HEK293 (cell line): ENCODE results near the gene MYO9B.

Experiments
- CTCF ChIA-PET: fragments of 350-600 bp; formaldehyde crosslinking; extraction: SDS; loops from one replicate; lab custom pipeline; 2021; ENCODE audit warnings: antibody characterized with exemption; lab: Yijun Ruan, JAX
- POLR2A ChIA-PET: fragments of 300-600 bp; formaldehyde crosslinking; extraction: SDS; loops from one replicate; lab custom pipeline; 2020; ENCODE audit warnings: antibody characterized with exemption, inconsistent platforms; lab: Yijun Ruan, JAX
- H3K27ac ChIP-seq: fragments of 200-500 bp; sonication (Bioruptor generic); 2 replicates; pipeline ENCODE4 v1.5.1; 2014; ENCODE audit warnings: low read depth, low read length, control low read depth, inconsistent platforms; ENCODE audit errors: extremely low read depth
- H3K36me3 ChIP-seq, 2 experiments: fragments of 200-500 bp in 1 of 2; sonication (Bioruptor generic) in 1 of 2; 1 replicate in 1 of 2; 2 replicates in 1 of 2; pipeline ENCODE4 v1.5.1; 2014 to 2017; ENCODE audit warnings: inconsistent platforms in 2 of 2, low read length in 2 of 2; ENCODE audit not compliant: control insufficient read depth in 2 of 2, insufficient read depth in 1 of 2
- H3K4me1 ChIP-seq: fragments of 200-500 bp; sonication (Bioruptor generic); 2 replicates; pipeline ENCODE4 v1.5.1; 2014; ENCODE audit warnings: mild to moderate bottlenecking, low read length, inconsistent platforms; ENCODE audit not compliant: control insufficient read depth, insufficient read depth
- H3K4me3 ChIP-seq: 2 replicates; pipeline ENCODE4 v1.5.1; 2011; ENCODE audit warnings: low read depth, mild to moderate bottlenecking, control low read depth, low read length, moderate library complexity
- H3K9me3 ChIP-seq: fragments of 200-500 bp; sonication (Bioruptor generic); 2 replicates; pipeline ENCODE4 v1.5.1; 2014; ENCODE audit warnings: low read depth, low read length, inconsistent platforms; ENCODE audit not compliant: control insufficient read depth, insufficient read depth
- MZF1 ChIP-seq: fragments of 450-650 bp; formaldehyde crosslinking; IDR thresholded peaks from 2 replicates; pipeline ENCODE4 v1.5.1; 2017; ENCODE audit warnings: missing biosample characterization, missing genetic modification characterization, borderline replicate concordance
- TCF7L2 ChIP-seq: IDR thresholded peaks from 2 replicates; pipeline ENCODE4 v1.6.1; 2011; ENCODE audit warnings: low read depth, mild to moderate bottlenecking, inconsistent platforms, low read length, moderate library complexity, borderline replicate concordance
- WT1 ChIP-seq: fragments of 450-650 bp; formaldehyde crosslinking; IDR thresholded peaks from 2 replicates; pipeline ENCODE4 v1.5.1; 2016; ENCODE audit warnings: missing biosample characterization, missing genetic modification characterization
- ZBTB7A ChIP-seq: fragments of 450-650 bp; formaldehyde crosslinking; IDR thresholded peaks from 2 replicates; pipeline ENCODE4 v1.5.1; 2016; ENCODE audit warnings: low read depth, missing biosample characterization, missing genetic modification characterization
- ZFP69B ChIP-seq: fragments of 450-650 bp; formaldehyde crosslinking; IDR thresholded peaks from 2 replicates; pipeline ENCODE4 v1.5.1; 2016; ENCODE audit warnings: missing biosample characterization, missing genetic modification characterization
- ZIC2 ChIP-seq: fragments of 450-650 bp; formaldehyde crosslinking; IDR thresholded peaks from 2 replicates; pipeline ENCODE4 v1.5.1; 2016; ENCODE audit warnings: missing biosample characterization, missing genetic modification characterization
- ZNF112 ChIP-seq: fragments of 450-650 bp; formaldehyde crosslinking; IDR thresholded peaks from 2 replicates; pipeline ENCODE4 v1.5.0; 2017; ENCODE audit warnings: missing biosample characterization, missing genetic modification characterization
- ZNF114 ChIP-seq: fragments of 450-650 bp; formaldehyde crosslinking; IDR thresholded peaks from 2 replicates; pipeline ENCODE4 v1.5.0; 2017; ENCODE audit warnings: missing biosample characterization, missing genetic modification characterization
- ZNF138 ChIP-seq: fragments of 450-650 bp; formaldehyde crosslinking; IDR thresholded peaks from 2 replicates; pipeline ENCODE4 v1.5.1; 2016; ENCODE audit warnings: missing biosample characterization, missing genetic modification characterization, borderline replicate concordance
- ZNF140 ChIP-seq: fragments of 450-650 bp; formaldehyde crosslinking; IDR thresholded peaks from 2 replicates; pipeline ENCODE4 v1.5.1; 2016; ENCODE audit warnings: missing biosample characterization, missing genetic modification characterization
- ZNF184 ChIP-seq: fragments of 450-650 bp; IDR thresholded peaks from 2 replicates; pipeline ENCODE4 v1.5.1; 2018; ENCODE audit warnings: missing biosample characterization, mild to moderate bottlenecking, missing genetic modification characterization
- ZNF366 ChIP-seq: fragments of 450-650 bp; formaldehyde crosslinking; conservative IDR thresholded peaks from 2 replicates; pipeline ENCODE4 v1.5.1; 2016; ENCODE audit warnings: missing biosample characterization, missing genetic modification characterization
- ZNF48 ChIP-seq: fragments of 450-650 bp; formaldehyde crosslinking; IDR thresholded peaks from 2 replicates; pipeline ENCODE4 v1.5.1; 2016; ENCODE audit warnings: missing biosample characterization, missing genetic modification characterization
- ZNF555 ChIP-seq: fragments of 450-650 bp; formaldehyde crosslinking; conservative IDR thresholded peaks from 2 replicates; pipeline ENCODE4 v1.5.1; 2017; ENCODE audit warnings: missing biosample characterization, mild to moderate bottlenecking, missing genetic modification characterization, inconsistent platforms
- ZNF596 ChIP-seq: fragments of 450-650 bp; IDR thresholded peaks from 2 replicates; pipeline ENCODE4 v1.5.0; 2018; ENCODE audit warnings: missing biosample characterization, mild to moderate bottlenecking, missing genetic modification characterization, moderate library complexity
- ZNF610 ChIP-seq: fragments of 450-650 bp; formaldehyde crosslinking; IDR thresholded peaks from 2 replicates; pipeline ENCODE4 v1.5.1; 2016; ENCODE audit warnings: missing biosample characterization, missing genetic modification characterization, borderline replicate concordance
- ZNF629 ChIP-seq: fragments of 450-650 bp; formaldehyde crosslinking; IDR thresholded peaks from 2 replicates; pipeline ENCODE4 v1.5.1; 2017; ENCODE audit warnings: missing biosample characterization, missing genetic modification characterization
- ZNF660 ChIP-seq: fragments of 450-650 bp; IDR thresholded peaks from 2 replicates; pipeline ENCODE4 v1.5.1; 2018; ENCODE audit warnings: missing biosample characterization, mild to moderate bottlenecking, missing genetic modification characterization
- ZNF670 ChIP-seq: fragments of 450-650 bp; formaldehyde crosslinking; IDR thresholded peaks from 2 replicates; pipeline ENCODE4 v1.5.1; 2016; ENCODE audit warnings: missing biosample characterization, missing genetic modification characterization, low read depth
- ZNF785 ChIP-seq: fragments of 450-650 bp; formaldehyde crosslinking; IDR thresholded peaks from 2 replicates; pipeline ENCODE4 v1.5.1; 2016; ENCODE audit warnings: missing biosample characterization, missing genetic modification characterization
- ZNF791 ChIP-seq: fragments of 450-650 bp; formaldehyde crosslinking; IDR thresholded peaks from 2 replicates; pipeline ENCODE4 v1.5.1; 2016; ENCODE audit warnings: missing biosample characterization, missing genetic modification characterization
- ZNF792 ChIP-seq: fragments of 450-650 bp; formaldehyde crosslinking; IDR thresholded peaks from 2 replicates; pipeline ENCODE4 v1.5.1; 2016; ENCODE audit warnings: missing biosample characterization, missing genetic modification characterization
- ZNF830 ChIP-seq: fragments of 450-650 bp; IDR thresholded peaks from 2 replicates; pipeline ENCODE4 v1.5.0; 2018; ENCODE audit warnings: missing biosample characterization, missing genetic modification characterization, low read depth, mild to moderate bottlenecking, moderate library complexity
- TF ChIP-seq, protein P1 (sequence below): fragments of 450-650 bp; formaldehyde crosslinking; IDR thresholded peaks from 2 replicates; pipeline ENCODE4 v1.5.1; 2016; ENCODE audit warnings: missing biosample characterization, missing genetic modification characterization, borderline replicate concordance
- TF ChIP-seq, protein P2 (sequence below): fragments of 450-650 bp; formaldehyde crosslinking; IDR thresholded peaks from 2 replicates; pipeline ENCODE4 v1.5.1; 2016; ENCODE audit warnings: missing biosample characterization, missing genetic modification characterization

The MYO9B gene

DNA sequence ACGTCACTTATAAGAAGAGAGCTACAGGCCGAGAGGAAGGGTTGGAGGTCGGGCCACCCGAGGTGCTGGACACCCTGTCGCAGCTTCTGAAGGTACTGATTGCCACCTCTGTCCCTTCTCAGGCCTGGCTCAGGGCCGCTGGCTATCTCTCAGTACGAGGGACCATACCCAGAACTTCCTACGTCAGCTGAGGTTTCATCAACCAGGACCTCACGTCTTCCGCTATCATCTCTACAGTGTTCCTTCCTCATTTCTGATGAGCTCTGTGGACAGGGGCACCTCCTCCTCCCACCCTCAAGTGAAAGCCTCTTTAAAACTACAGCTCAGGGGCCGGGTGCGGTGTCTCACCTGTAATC, 81.3 kb downstream of the MYO9B start:
- Histone ChIP-seq H3K4me3 (no peak overlapping the region), H3K9me3 (no peaks in the 10 kb centered on the region)
- TF ChIP-seq ZFP69B (tag by site-specific recombination) (no peak), ZNF629 (tag by site-specific recombination) (no peak), ZNF785 (tag by site-specific recombination) (no peak), ZBTB7A (tag by site-specific recombination) (no peak), WT1 (tag by site-specific recombination) (no peak), MZF1 (no peak), ZNF791 (tag by site-specific recombination) (no peak), ZNF610 (no peak), ZNF792 (no peak), ZNF555 (tag by site-specific recombination) (no peak), ZNF140 (tag by site-specific recombination) (no peak), ZNF112 (tag by site-specific recombination) (no peak)
- TF ChIP-seq, protein P1, sequence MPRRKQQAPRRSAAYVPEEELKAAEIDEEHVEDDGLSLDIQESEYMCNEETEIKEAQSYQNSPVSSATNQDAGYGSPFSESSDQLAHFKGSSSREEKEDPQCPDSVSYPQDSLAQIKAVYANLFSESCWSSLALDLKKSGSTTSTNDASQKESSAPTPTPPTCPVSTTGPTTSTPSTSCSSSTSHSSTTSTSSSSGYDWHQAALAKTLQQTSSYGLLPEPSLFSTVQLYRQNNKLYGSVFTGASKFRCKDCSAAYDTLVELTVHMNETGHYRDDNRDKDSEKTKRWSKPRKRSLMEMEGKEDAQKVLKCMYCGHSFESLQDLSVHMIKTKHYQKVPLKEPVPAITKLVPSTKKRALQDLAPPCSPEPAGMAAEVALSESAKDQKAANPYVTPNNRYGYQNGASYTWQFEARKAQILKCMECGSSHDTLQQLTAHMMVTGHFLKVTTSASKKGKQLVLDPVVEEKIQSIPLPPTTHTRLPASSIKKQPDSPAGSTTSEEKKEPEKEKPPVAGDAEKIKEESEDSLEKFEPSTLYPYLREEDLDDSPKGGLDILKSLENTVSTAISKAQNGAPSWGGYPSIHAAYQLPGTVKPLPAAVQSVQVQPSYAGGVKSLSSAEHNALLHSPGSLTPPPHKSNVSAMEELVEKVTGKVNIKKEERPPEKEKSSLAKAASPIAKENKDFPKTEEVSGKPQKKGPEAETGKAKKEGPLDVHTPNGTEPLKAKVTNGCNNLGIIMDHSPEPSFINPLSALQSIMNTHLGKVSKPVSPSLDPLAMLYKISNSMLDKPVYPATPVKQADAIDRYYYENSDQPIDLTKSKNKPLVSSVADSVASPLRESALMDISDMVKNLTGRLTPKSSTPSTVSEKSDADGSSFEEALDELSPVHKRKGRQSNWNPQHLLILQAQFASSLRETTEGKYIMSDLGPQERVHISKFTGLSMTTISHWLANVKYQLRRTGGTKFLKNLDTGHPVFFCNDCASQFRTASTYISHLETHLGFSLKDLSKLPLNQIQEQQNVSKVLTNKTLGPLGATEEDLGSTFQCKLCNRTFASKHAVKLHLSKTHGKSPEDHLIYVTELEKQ (tag by site-specific recombination), result no peak
- TF ChIP-seq, protein P2, sequence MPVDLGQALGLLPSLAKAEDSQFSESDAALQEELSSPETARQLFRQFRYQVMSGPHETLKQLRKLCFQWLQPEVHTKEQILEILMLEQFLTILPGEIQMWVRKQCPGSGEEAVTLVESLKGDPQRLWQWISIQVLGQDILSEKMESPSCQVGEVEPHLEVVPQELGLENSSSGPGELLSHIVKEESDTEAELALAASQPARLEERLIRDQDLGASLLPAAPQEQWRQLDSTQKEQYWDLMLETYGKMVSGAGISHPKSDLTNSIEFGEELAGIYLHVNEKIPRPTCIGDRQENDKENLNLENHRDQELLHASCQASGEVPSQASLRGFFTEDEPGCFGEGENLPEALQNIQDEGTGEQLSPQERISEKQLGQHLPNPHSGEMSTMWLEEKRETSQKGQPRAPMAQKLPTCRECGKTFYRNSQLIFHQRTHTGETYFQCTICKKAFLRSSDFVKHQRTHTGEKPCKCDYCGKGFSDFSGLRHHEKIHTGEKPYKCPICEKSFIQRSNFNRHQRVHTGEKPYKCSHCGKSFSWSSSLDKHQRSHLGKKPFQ (tag by site-specific recombination), result no peak
- TF ChIP-seq, all 188 proteins: peak for 0
- Histone ChIP-seq H3K36me3 (peaks cover 9 to 39% of the 10 kb centered on the region in 2 experiments; a peak in 2 of 3 replicates), H3K4me1 (no peaks in the 10 kb centered on the region), H3K27ac (no peak overlapping the region)
- POLR2A ChIA-PET, result no interaction called here
- CTCF ChIA-PET, result interaction anchor here (0.5 kb wide), 1 partner anchor 416 kb away, joined by 4 read pairs; no protein-coding TSS in a partner anchor

DNA sequence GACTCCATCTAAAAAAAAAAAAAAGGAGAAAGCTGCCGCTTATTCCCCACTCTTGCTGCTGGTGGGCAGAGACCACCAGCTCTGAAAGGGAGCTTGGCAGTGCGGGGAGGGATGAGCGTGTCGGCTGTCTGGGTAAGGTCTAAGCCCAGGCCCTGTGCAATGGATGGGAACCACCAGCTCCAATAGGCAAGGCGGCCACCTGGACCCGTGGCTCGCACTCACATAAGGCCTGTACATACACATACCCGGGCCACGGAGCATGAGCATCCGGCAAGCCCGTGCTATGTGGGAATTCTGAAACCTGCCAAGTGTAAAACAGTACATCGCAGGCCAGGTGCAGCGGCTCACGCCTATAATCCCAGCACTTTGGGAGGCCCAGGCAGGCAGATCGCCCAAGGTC, 83.0 kb downstream of the MYO9B start:
- H3K9me3 ChIP-seq, result no peaks in the 10 kb centered on the region
- H3K27ac ChIP-seq, result no peak overlapping the region
- no peaks in the 10 kb centered on the region for H3K4me1 ChIP-seq
- ChIA-PET CTCF (interaction anchor here (0.6 to 0.7 kb wide), 4 partner anchors 11 to 1121 kb away, joined by 3 to 6 read pairs (median 4); no protein-coding TSS in a partner anchor), POLR2A (no interaction called here)
- H3K4me3 ChIP-seq, result no peak overlapping the region
- TF ChIP-seq TCF7L2 (no peak), ZNF184 (tag by site-specific recombination) (no peak), ZNF366 (tag by site-specific recombination) (no peak), ZNF670 (tag by site-specific recombination) (no peak), ZNF114 (tag by site-specific recombination) (no peak), MZF1 (no peak), ZNF138 (tag by site-specific recombination) (no peak), ZNF596 (tag by site-specific recombination) (no peak), ZNF830 (tag by site-specific recombination) (no peak), ZNF48 (no peak), ZNF660 (no peak), ZIC2 (tag by site-specific recombination) (no peak)
- H3K36me3 ChIP-seq, result peaks cover 11 to 48% of the 10 kb centered on the region in 2 experiments
